VCaP (cell line): Measurements from ENCODE around the gene ZNF70.
A peak's percentile ranks its signal among the peaks of the same experiment; 100 is the strongest.

Experiments used
- H3K27ac ChIP-seq: fragments of 450-650 bp; 2 replicates; pipeline ENCODE4 v1.5.1; 2017
- CTCF ChIP-seq: fragments of 450-650 bp; conservative IDR thresholded peaks from 2 replicates; pipeline ENCODE4 v1.5.1; 2017; ENCODE audit warnings: mild to moderate bottlenecking, moderate library complexity

Gene ZNF70

GRCh38 chr22:23772315-23772648, 21.4 kb upstream of the ZNF70 start:
- peak overlapping the region; percentile 61; the same call in 1 of the 2 replicates for H3K27ac ChIP-seq
- no peak for TF ChIP-seq CTCF

- TF ChIP-seq CTCF: no peak
- no peak overlapping the region for H3K27ac ChIP-seq
Measured at GRCh38 chr22:23769321-23769965, 18.5 kb upstream of the ZNF70 start.

- H3K27ac ChIP-seq: peak within 1 kb of the TSS; percentile 77
Measured at GRCh38 chr22:23767673-23768548, 17.0 kb upstream of the ZNF70 start, which contains the start of gene CHCHD10. CHCHD10 (minus strand) TSS chr22:23767972; CDS start chr22:23767874, 98 bp downstream.

GRCh38 chr22:23767303-23767672, 16.4 kb upstream of the ZNF70 start:
- H3K27ac ChIP-seq: peak overlapping the region; percentile 77
- TF ChIP-seq CTCF: no peak

More at GRCh38 chr22:23767673-23768548, 17.0 kb upstream of the ZNF70 start, which contains the start of gene CHCHD10:
- TF ChIP-seq CTCF: peak; percentile 86

GRCh38 chr22:23764899-23765881, 14.3 kb upstream of the ZNF70 start:
- H3K27ac ChIP-seq: no peak overlapping the region
- TF ChIP-seq CTCF: no peak

GRCh38 chr22:23763954-23764353, 13.0 kb upstream of the ZNF70 start:
- no peak for TF ChIP-seq CTCF
- no peak overlapping the region for H3K27ac ChIP-seq
